Measurements from ENCODE around the gene ATG3.

The ATG3 gene

DNA sequence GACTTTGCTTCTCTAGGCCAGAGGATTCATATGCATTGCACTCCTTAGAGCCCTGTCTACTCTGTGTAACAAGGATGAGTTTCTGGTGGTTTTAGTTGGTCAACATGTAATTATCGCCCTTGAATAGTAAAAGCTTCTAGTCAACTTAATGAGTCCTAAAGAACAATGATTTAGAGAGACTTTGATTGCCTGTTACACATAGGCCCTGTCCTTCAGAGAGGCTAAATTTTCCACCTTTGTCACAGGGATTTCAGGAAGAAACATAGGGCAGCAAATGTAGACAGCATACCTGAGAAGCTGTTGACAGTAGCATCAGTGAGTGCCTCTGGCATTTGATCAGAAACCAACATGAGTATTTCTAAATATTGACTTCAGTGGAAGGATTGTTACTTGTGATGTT lies 69.6 kb downstream of the ATG3 start:
- no peak for TF ChIP-seq CTCF (IDR thresholded peaks at IDR 0.05; ENCODE audit: low read depth, low read length)
- no peak for DNase-seq (ENCODE audit: low read depth in 2 of 2)
- H3K4me3 ChIP-seq (replicated peaks in 1 of 2; ENCODE audit: low read depth in 2 of 2, low read length in 2 of 2), result no peak overlapping the region

GRCh38 chr3:112491373-112491772 lies 70.4 kb downstream of the ATG3 start:
- no peak for DNase-seq (ENCODE audit: low read depth in 2 of 2)
- no peak overlapping the region for H3K4me3 ChIP-seq (replicated peaks in 1 of 2; ENCODE audit: low read depth in 2 of 2, low read length in 2 of 2)
- TF ChIP-seq CTCF (IDR thresholded peaks at IDR 0.05; ENCODE audit: low read depth, low read length), result no peak

DNA sequence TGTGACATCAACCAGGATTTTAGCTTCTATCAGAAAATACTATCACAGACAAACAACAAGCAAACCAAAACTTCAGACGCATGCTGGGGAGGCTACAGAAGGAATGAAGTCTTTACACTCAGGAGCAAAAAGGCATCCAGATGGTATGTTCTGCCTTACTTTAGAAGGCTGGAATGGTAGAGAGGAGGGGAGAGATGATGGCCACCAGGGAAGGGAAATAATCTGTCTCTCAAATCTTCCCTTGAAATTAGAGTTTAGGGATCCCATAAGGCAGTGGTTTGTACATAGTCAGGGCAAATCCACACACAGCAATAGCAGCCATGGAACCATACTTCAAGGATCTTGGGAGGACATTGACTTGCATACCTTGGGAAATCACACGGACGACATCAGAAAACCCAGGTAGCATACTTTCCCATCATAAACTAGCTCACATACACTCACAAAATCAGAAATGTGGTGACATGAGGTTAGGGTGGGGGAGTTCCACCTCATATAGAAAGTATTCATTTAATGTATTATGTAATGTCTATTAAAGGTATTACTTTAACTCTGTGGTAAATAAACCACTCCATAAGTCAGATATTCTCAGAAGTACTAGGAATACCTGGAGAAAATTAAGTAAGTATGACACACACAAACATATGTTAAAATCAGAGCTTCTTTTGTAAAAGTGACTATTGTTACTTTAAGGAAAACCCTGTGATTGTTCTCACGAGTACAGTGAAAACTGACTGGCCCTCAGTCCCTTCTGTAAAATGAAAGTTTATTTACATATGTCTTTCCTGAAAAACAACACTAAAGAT lies 71.9 kb downstream of the ATG3 start:
- no peak overlapping the region for H3K4me3 ChIP-seq (replicated peaks in 1 of 2; ENCODE audit: low read depth in 2 of 2, low read length in 2 of 2)
- no peak for TF ChIP-seq CTCF (IDR thresholded peaks at IDR 0.05; ENCODE audit: low read depth, low read length)
- no peak for DNase-seq (ENCODE audit: low read depth in 2 of 2)

- H3K4me3 ChIP-seq (replicated peaks in 1 of 2; ENCODE audit: low read depth in 2 of 2, low read length in 2 of 2), result no peak overlapping the region
- no peak for TF ChIP-seq CTCF (IDR thresholded peaks at IDR 0.05; ENCODE audit: low read depth, low read length)
- peak; percentile 6 to 34 for DNase-seq (ENCODE audit: low read depth in 2 of 2)
Measured at GRCh38 chr3:112486811-112487505, 74.8 kb downstream of the ATG3 start.

DNA sequence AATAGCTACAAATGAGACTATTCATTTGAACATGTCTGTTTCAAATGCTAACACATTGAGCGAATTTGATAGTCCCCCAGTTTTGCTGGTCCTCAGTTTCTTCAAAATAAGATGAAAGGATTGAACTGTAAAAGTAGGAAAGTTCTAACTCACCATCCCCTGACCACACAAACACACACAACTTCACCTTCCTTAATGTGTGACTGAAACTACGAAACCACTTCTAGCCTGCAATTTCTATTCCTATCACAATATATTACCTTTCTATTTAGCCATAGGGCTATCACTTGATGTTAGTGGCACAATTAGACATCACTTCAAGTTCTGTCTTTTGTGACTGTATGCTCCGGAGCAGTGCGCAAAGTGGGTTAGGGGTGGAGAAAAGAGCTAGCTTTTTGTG lies 77.4 kb downstream of the ATG3 start:
- TF ChIP-seq CTCF (IDR thresholded peaks at IDR 0.05; ENCODE audit: low read depth, low read length), result no peak
- no peak for DNase-seq (ENCODE audit: low read depth in 2 of 2)

GRCh38 chr3:112482675-112483074 lies 79.1 kb downstream of the ATG3 start:
- no peak overlapping the region for H3K4me3 ChIP-seq (replicated peaks in 1 of 2; ENCODE audit: low read depth in 2 of 2, low read length in 2 of 2)
- no peak for DNase-seq (ENCODE audit: low read depth in 2 of 2)
- TF ChIP-seq CTCF (IDR thresholded peaks at IDR 0.05; ENCODE audit: low read depth, low read length), result no peak

More for the DNA sequence above, 77.4 kb downstream of the ATG3 start:
- H3K4me3 ChIP-seq (replicated peaks in 1 of 2; ENCODE audit: low read depth in 2 of 2, low read length in 2 of 2), result no peak overlapping the region
